Natural killer cell (primary cell): ENCODE measurements around the gene HEXB. TPM values are rescaled to one million over a fixed set of nuclear protein-coding genes. Genes with fewer than 3 reads are reported as not detected.
"Not testable (repeated sequence)": the region's sequence is repeated elsewhere in the genome, so short reads cannot be mapped to it uniquely, and the experiment has no call there.

ENCODE experiments used
- ATAC-seq, 3 donors: fragments of 150-1000 bp in 2 of 3; fragments of 200-7000 bp in 1 of 3; cut with Tn5 transposase; 1 replicate in 1 of 3; 2 replicates in 2 of 3; pipeline ENCODE4 v1.10.0; 2021; ENCODE audit warnings: mild to moderate bottlenecking in 2 of 3, moderate library complexity in 2 of 3
- DNase-seq, 2 donors: peaks; one replicate each; pipeline versions ENCODE4 v3.0.0 to v3.0.0-alpha.2; 2013 to 2021; ENCODE audit warnings: mixed read lengths in 1 of 2
- H3K27ac ChIP-seq: one replicate; pipeline ENCODE4 v1.5.1; 2013; ENCODE audit warnings: mild to moderate bottlenecking, low read length
- H3K27me3 ChIP-seq: one replicate; pipeline ENCODE4 v1.6.1; 2013; ENCODE audit warnings: low read length; ENCODE audit not compliant: control insufficient read depth, insufficient read depth
- H3K36me3 ChIP-seq: one replicate; pipeline ENCODE4 v1.6.1; 2013; ENCODE audit warnings: low read length; ENCODE audit not compliant: control insufficient read depth, insufficient read depth
- H3K4me1 ChIP-seq: one replicate; pipeline ENCODE4 v1.6.1; 2013; ENCODE audit warnings: low read length; ENCODE audit not compliant: control insufficient read depth, insufficient read depth
- H3K4me3 ChIP-seq: one replicate; pipeline ENCODE4 v1.5.1; 2013; ENCODE audit warnings: low read length
- H3K9me3 ChIP-seq: one replicate; pipeline ENCODE4 v1.6.1; 2013; ENCODE audit warnings: low read length; ENCODE audit not compliant: control insufficient read depth, insufficient read depth
- H3K27ac Mint-ChIP-seq, 2 donors: one replicate each; pipeline ENCODE4 v1.8.0; 2022; ENCODE audit warnings: mild to moderate bottlenecking in 2 of 2, mixed read lengths in 2 of 2, moderate library complexity in 1 of 2
- H3K27me3 Mint-ChIP-seq, 2 donors: one replicate each; pipeline ENCODE4 v1.8.0; 2022; ENCODE audit warnings: low read depth in 2 of 2, mixed read lengths in 2 of 2
- H3K36me3 Mint-ChIP-seq: one replicate; pipeline ENCODE4 v1.8.0; 2022; ENCODE audit warnings: mixed read lengths
- H3K4me1 Mint-ChIP-seq, 2 donors: one replicate each; pipeline ENCODE4 v1.8.0; 2022; ENCODE audit warnings: mixed read lengths in 2 of 2
- H3K4me3 Mint-ChIP-seq: one replicate; pipeline ENCODE4 v1.8.0; 2022; ENCODE audit warnings: mild to moderate bottlenecking, moderate library complexity, mixed read lengths
- H3K9me3 Mint-ChIP-seq, 2 donors: one replicate each; pipeline ENCODE4 v1.8.0; 2022; ENCODE audit warnings: mixed read lengths in 2 of 2
- WGBS: methylation state at CpG from one replicate; pipeline ENCODE4 v1.1.7; 2013; ENCODE audit warnings: missing lambda C conversion rate; ENCODE audit not compliant: insufficient coverage; 5-methylcytosine and 5-hydroxymethylcytosine counted together
- intact Hi-C: fragments of 100-400 bp; cut with micrococcal nuclease; formaldehyde crosslinking; loops from one replicate; pipeline ENCODE4 v1.14.2; 2022
- total RNA-seq, 4 donors: library from RNA; stranded (reverse); fragments of 120-200 nt in 1 of 4; gene quantifications; one replicate each; pipeline versions ENCODE4 v1.2.3 to v1.2.4, GENCODE V29; 2013 to 2022
- TF ChIP-seq, protein P1 (sequence below): fragments of 200-600 bp; IDR thresholded peaks from one replicate; pipeline ENCODE4 v1.8.0; 2022; ENCODE audit warnings: antibody characterized with exemption

Gene HEXB
- total RNA-seq, 3 donors from 2014 or later (not counting 1 experiment from before 2014, with no cell fraction given): 55.3 to 61.4 (median 55.5) TPM

DNA sequence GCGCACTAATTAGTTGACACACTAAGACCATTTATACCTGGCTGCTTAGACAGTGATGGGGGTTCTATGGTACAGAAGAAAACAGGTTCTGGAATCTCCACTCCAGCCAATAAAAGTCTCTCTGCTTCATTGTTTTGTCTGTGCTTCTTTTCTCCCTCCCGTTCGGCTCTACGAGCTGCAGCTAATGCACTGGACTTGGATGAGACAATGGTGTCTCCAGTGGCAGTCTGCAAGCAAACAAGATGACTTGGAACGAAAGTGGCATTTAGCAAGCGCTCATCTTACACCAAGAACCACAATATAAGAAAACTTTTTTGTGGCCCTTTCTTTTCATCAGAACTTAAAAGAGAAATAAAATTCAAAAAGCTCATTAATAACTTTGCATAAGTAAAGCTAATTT is 51.7 kb downstream of the HEXB start:
- H3K9me3 Mint-ChIP-seq: no peaks in the 10 kb centered on the region
- H3K27ac ChIP-seq: no peak overlapping the region
- WGBS: 98% methylated on average over 5 of the region's 6 CpGs
- H3K27me3 ChIP-seq: no peaks in the 10 kb centered on the region
- no peaks in the 10 kb centered on the region for H3K4me1 ChIP-seq
- H3K4me3 Mint-ChIP-seq: no peak overlapping the region
- no peak overlapping the region for H3K27ac Mint-ChIP-seq
- peaks cover 66% of the 10 kb centered on the region for H3K36me3 ChIP-seq
- TF ChIP-seq, protein P1, sequence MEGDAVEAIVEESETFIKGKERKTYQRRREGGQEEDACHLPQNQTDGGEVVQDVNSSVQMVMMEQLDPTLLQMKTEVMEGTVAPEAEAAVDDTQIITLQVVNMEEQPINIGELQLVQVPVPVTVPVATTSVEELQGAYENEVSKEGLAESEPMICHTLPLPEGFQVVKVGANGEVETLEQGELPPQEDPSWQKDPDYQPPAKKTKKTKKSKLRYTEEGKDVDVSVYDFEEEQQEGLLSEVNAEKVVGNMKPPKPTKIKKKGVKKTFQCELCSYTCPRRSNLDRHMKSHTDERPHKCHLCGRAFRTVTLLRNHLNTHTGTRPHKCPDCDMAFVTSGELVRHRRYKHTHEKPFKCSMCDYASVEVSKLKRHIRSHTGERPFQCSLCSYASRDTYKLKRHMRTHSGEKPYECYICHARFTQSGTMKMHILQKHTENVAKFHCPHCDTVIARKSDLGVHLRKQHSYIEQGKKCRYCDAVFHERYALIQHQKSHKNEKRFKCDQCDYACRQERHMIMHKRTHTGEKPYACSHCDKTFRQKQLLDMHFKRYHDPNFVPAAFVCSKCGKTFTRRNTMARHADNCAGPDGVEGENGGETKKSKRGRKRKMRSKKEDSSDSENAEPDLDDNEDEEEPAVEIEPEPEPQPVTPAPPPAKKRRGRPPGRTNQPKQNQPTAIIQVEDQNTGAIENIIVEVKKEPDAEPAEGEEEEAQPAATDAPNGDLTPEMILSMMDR: no peak
- no peaks in the 10 kb centered on the region for H3K9me3 ChIP-seq
- no peak for ATAC-seq
- no peak overlapping the region for H3K4me3 ChIP-seq
- no peaks in the 10 kb centered on the region for H3K4me1 Mint-ChIP-seq
- intact Hi-C loops: no loop called here
- no peak for DNase-seq
- H3K36me3 Mint-ChIP-seq: peaks cover 13% of the 10 kb centered on the region
- H3K27me3 Mint-ChIP-seq: no peaks in the 10 kb centered on the region

DNA sequence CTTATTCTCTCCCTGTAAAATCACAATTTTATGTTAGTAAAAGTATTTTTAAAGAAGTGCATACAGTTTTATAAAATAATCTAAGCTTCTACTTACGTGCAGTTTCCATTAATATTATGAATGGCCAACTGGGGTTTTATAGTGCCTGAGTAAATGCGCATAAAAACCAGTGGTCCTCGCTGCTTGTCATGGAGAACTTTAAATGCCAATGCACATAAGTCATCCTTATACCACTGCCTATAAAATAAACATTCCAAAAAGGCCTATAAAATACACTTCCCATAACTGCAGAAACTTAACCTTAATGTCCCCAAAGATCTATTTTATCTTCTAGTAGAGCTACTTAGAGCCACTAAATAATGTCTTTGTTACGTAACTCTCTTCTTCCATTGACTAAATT is 53.4 kb downstream of the HEXB start:
- peaks cover 9% of the 10 kb centered on the region for H3K36me3 Mint-ChIP-seq
- peaks cover 63% of the 10 kb centered on the region for H3K36me3 ChIP-seq
- H3K27ac Mint-ChIP-seq: no peak overlapping the region

DNA sequence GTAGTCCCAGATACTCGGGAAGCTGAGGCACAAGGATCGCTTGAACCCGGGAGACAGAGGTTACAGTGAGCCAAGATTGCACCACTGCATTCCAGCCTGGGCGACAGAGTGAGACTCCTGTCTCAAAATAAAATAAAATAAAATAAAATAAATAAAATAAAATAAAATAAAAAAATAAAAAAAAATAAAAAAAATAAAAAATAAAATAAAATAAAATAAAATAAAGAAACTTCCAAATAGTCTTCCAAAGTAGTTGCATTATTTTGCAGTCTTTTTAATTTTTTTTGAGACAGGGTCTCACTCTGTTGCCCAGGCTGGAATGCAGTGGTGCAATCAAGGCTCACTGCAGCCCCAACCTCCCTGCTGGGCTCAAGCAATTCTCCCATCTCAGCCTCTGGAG is 63.7 kb downstream of the HEXB start:
- H3K4me3 ChIP-seq, H3K27me3 ChIP-seq, H3K4me3 Mint-ChIP-seq, H3K4me1 Mint-ChIP-seq, H3K27ac ChIP-seq, H3K4me1 ChIP-seq, DNase-seq, H3K9me3 Mint-ChIP-seq, intact Hi-C loops, H3K9me3 ChIP-seq, ATAC-seq, H3K27ac Mint-ChIP-seq, H3K27me3 Mint-ChIP-seq: not testable (repeated sequence)
- WGBS: 98% methylated on average over 3 of the region's 4 CpGs
- peaks cover 66% of the 10 kb centered on the region for H3K36me3 ChIP-seq
- H3K36me3 Mint-ChIP-seq: peaks cover 21% of the 10 kb centered on the region

More for the DNA sequence above, 53.4 kb downstream of the HEXB start:
- Histone ChIP-seq H3K4me1 (no peaks in the 10 kb centered on the region), H3K27ac (no peak overlapping the region), H3K4me3 (no peak overlapping the region), H3K9me3 (no peaks in the 10 kb centered on the region), H3K27me3 (no peaks in the 10 kb centered on the region)
- H3K4me3 Mint-ChIP-seq: no peak overlapping the region
- TF ChIP-seq, protein P1: no peak
- H3K9me3 Mint-ChIP-seq: no peaks in the 10 kb centered on the region
- H3K4me1 Mint-ChIP-seq: no peaks in the 10 kb centered on the region
- ATAC-seq: no peak
- WGBS: 98% methylated on average over 4 of the region's 4 CpGs
- H3K27me3 Mint-ChIP-seq: no peaks in the 10 kb centered on the region
- intact Hi-C loops: no loop called here
- DNase-seq: no peak

DNA sequence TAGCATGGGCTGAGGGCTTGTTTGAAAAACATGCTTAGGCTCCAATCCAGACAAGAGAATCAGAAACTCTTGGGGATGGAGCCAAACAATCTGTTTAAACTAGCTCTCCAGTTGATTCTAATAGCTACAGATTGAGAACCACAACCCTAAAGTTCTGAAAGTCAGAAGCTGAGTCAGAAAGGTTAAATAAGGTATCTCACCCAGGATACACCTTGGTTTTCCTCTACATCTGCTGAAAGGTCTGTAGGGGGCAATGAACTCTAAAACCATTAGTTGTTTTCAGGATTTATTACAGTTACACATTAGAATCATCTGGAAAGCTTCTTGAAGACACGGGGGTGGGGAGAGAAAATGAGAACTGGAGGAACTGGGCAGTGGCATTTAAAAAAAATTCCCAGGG is 76.2 kb downstream of the HEXB start:
- peaks cover 49% of the 10 kb centered on the region for H3K36me3 ChIP-seq
- ATAC-seq (no peak), DNase-seq (no peak)
- Mint-ChIP-seq H3K36me3 (peaks cover 7% of the 10 kb centered on the region), H3K4me3 (no peak overlapping the region), H3K27me3 (no peaks in the 10 kb centered on the region), H3K9me3 (no peaks in the 10 kb centered on the region), H3K4me1 (peaks cover 14 to 24% of the 10 kb centered on the region in 2 donors), H3K27ac (peak overlapping the region in 1 of 2 donors; percentile 31)
- no CpG with 5 or more reads among the region's 1 CpG for WGBS
- H3K27me3 ChIP-seq: no peaks in the 10 kb centered on the region
- no peaks in the 10 kb centered on the region for H3K9me3 ChIP-seq
- peaks cover 10% of the 10 kb centered on the region for H3K4me1 ChIP-seq
- TF ChIP-seq, protein P1: no peak
- no peak overlapping the region for H3K27ac ChIP-seq
- H3K4me3 ChIP-seq: no peak overlapping the region
- intact Hi-C loops: loop anchor here (10.0 kb wide), 2 partner anchors 1196 to 1494 kb away; partner anchors contain the start of genes ANKRA2 and UTP15
